WTC11 (cell line): ENCODE measurements around the gene MAEA. TPM values are rescaled to one million over a fixed set of nuclear protein-coding genes. Genes with fewer than 3 reads are reported as not detected.

Experiments
- ATAC-seq: fragments of 200-7000 bp; cut with Tn5 transposase; 2 replicates; pipeline ENCODE4 v1.10.0; 2021; ENCODE audit warnings: mild to moderate bottlenecking, moderate library complexity
- CTCF ChIA-PET: fragments of 300-600 bp; sonication (Branson Sonifier 250); formaldehyde crosslinking; loops from one replicate; lab custom pipeline; 2021; ENCODE audit warnings: antibody characterized with exemption; lab: Charles Lee
- POLR2A ChIA-PET: fragments of 350-600 bp; sonication (Branson Sonifier 250); formaldehyde crosslinking; loops from one replicate; lab custom pipeline; 2021; ENCODE audit warnings: antibody characterized with exemption; lab: Charles Lee
- DNase-seq: peaks from one replicate; pipeline ENCODE4 v3.0.0; 2021; ENCODE audit warnings: low spot score
- H3K27ac Mint-ChIP-seq: 2 replicates; pipeline ENCODE4 v1.8.0; 2021; ENCODE audit warnings: mixed read lengths
- H3K27me3 Mint-ChIP-seq: 2 replicates; pipeline ENCODE4 v1.8.0; 2021; ENCODE audit warnings: low read depth, mild to moderate bottlenecking, moderate library complexity, mixed read lengths
- H3K36me3 Mint-ChIP-seq: 2 replicates; pipeline ENCODE4 v1.8.0; 2021; ENCODE audit warnings: mixed read lengths
- H3K4me1 Mint-ChIP-seq: 2 replicates; pipeline ENCODE4 v1.8.0; 2022; ENCODE audit warnings: mixed read lengths
- H3K4me3 Mint-ChIP-seq: 2 replicates; pipeline ENCODE4 v1.8.0; 2021; ENCODE audit warnings: mild to moderate bottlenecking, moderate library complexity, mixed read lengths
- H3K9me3 Mint-ChIP-seq: 2 replicates; pipeline ENCODE4 v1.8.0; 2021; ENCODE audit warnings: mixed read lengths
- CBFB ChIP-seq: sonication (generic); formaldehyde crosslinking; IDR thresholded peaks from 2 replicates; pipeline ENCODE4 v1.8.1; 2022; ENCODE audit warnings: mild to moderate bottlenecking, low read depth, missing genetic modification reagents
- CREB1 ChIP-seq: sonication (generic); formaldehyde crosslinking; IDR thresholded peaks from 2 replicates; pipeline ENCODE4 v1.8.0; 2023; ENCODE audit warnings: mild to moderate bottlenecking, missing genetic modification reagents
- FOXK1 ChIP-seq: sonication (generic); formaldehyde crosslinking; IDR thresholded peaks from 2 replicates; pipeline ENCODE4 v1.8.0; 2022; ENCODE audit warnings: mild to moderate bottlenecking, moderate library complexity, missing genetic modification reagents
- GABPB1 ChIP-seq: sonication (generic); formaldehyde crosslinking; IDR thresholded peaks from 2 replicates; pipeline ENCODE4 v1.8.1; 2023; ENCODE audit warnings: mild to moderate bottlenecking, missing genetic modification reagents
- GRHL2 ChIP-seq: fragments of 250-450 bp; sonication (Bioruptor Pico); IDR thresholded peaks from 2 replicates; pipeline ENCODE4 v1.8.0; 2022; ENCODE audit warnings: mild to moderate bottlenecking, moderate library complexity; ENCODE audit not compliant: insufficient replicate concordance, severe bottlenecking
- GTF2I ChIP-seq: fragments of 250-450 bp; sonication (Bioruptor Pico); conservative IDR thresholded peaks from 2 replicates; pipeline ENCODE4 v1.4.0; 2021; ENCODE audit warnings: mild to moderate bottlenecking
- HMGA2 ChIP-seq: fragments of 250-450 bp; sonication (Bioruptor Pico); IDR thresholded peaks from 2 replicates; pipeline ENCODE4 v1.4.0; 2021; ENCODE audit warnings: mild to moderate bottlenecking, moderate library complexity
- JUN ChIP-seq: sonication (generic); formaldehyde crosslinking; IDR thresholded peaks from 2 replicates; pipeline ENCODE4 v1.8.0; 2023; ENCODE audit warnings: mild to moderate bottlenecking, missing genetic modification reagents
- MYBL2 ChIP-seq: sonication (generic); formaldehyde crosslinking; IDR thresholded peaks from 2 replicates; pipeline ENCODE4 v1.8.1; 2023; ENCODE audit warnings: mild to moderate bottlenecking, moderate library complexity, missing genetic modification reagents
- NFE2L1 ChIP-seq: sonication (generic); formaldehyde crosslinking; IDR thresholded peaks from 2 replicates; pipeline ENCODE4 v1.8.1; 2023; ENCODE audit warnings: missing genetic modification reagents
- NR2C2 ChIP-seq: sonication (generic); formaldehyde crosslinking; IDR thresholded peaks from 2 replicates; pipeline ENCODE4 v1.8.0; 2022; ENCODE audit warnings: mild to moderate bottlenecking, missing genetic modification reagents
- NR3C1 ChIP-seq: sonication (generic); formaldehyde crosslinking; conservative IDR thresholded peaks from 2 replicates; pipeline ENCODE4 v1.8.1; 2023; ENCODE audit warnings: low read depth, mild to moderate bottlenecking, missing genetic modification reagents
- SOX15 ChIP-seq: fragments of 250-450 bp; sonication (Bioruptor Pico); IDR thresholded peaks from 2 replicates; pipeline ENCODE4 v1.9.0; 2021; ENCODE audit warnings: mild to moderate bottlenecking
- SP1 ChIP-seq: sonication (generic); formaldehyde crosslinking; conservative IDR thresholded peaks from 2 replicates; pipeline ENCODE4 v1.8.1; 2022; ENCODE audit warnings: missing genetic modification reagents
- ZBTB21 ChIP-seq: sonication (generic); formaldehyde crosslinking; IDR thresholded peaks from 2 replicates; pipeline ENCODE4 v1.8.1; 2023; ENCODE audit warnings: mild to moderate bottlenecking, missing genetic modification reagents, borderline replicate concordance
- ZNF263 ChIP-seq: sonication (generic); formaldehyde crosslinking; IDR thresholded peaks from 2 replicates; pipeline ENCODE4 v1.8.1; 2022; ENCODE audit warnings: low read depth, mild to moderate bottlenecking, moderate library complexity, missing genetic modification reagents
- ZNF416 ChIP-seq: fragments of 250-450 bp; sonication (Bioruptor Pico); IDR thresholded peaks from 2 replicates; pipeline ENCODE4 v1.9.0; 2021; ENCODE audit warnings: mild to moderate bottlenecking, inconsistent platforms
- total RNA-seq: library from RNA; stranded (reverse); gene quantifications from 3 replicates; pipeline ENCODE4 v1.2.3, GENCODE V29; 2021
- TF ChIP-seq, protein P1 (sequence below): sonication (generic); formaldehyde crosslinking; IDR thresholded peaks from 2 replicates; pipeline ENCODE4 v1.8.1; 2023; ENCODE audit warnings: mild to moderate bottlenecking, missing genetic modification reagents, borderline replicate concordance
- TF ChIP-seq, protein P2 (sequence below): sonication (generic); formaldehyde crosslinking; IDR thresholded peaks from 2 replicates; pipeline ENCODE4 v1.8.0; 2022; ENCODE audit warnings: mild to moderate bottlenecking, missing genetic modification reagents
- TF ChIP-seq, protein P3 (sequence below): fragments of 200-600 bp; IDR thresholded peaks from 2 replicates; pipeline ENCODE4 v1.8.0; 2022; ENCODE audit warnings: antibody characterized with exemption
- TF ChIP-seq, protein P4 (sequence below): fragments of 250-450 bp; sonication (Bioruptor Pico); IDR thresholded peaks from 2 replicates; pipeline ENCODE4 v2.1.2; 2022; ENCODE audit warnings: mild to moderate bottlenecking, moderate library complexity
- TF ChIP-seq, protein P5 (sequence below): sonication (generic); formaldehyde crosslinking; IDR thresholded peaks from 2 replicates; pipeline ENCODE4 v1.8.1; 2023; ENCODE audit warnings: mild to moderate bottlenecking, moderate library complexity, missing genetic modification reagents
- TF ChIP-seq, protein P6 (sequence below): sonication (generic); formaldehyde crosslinking; IDR thresholded peaks from 2 replicates; pipeline ENCODE4 v1.8.1; 2023; ENCODE audit warnings: mild to moderate bottlenecking, missing genetic modification reagents, moderate library complexity
- TF ChIP-seq, protein P7 (sequence below): sonication (generic); formaldehyde crosslinking; IDR thresholded peaks from 2 replicates; pipeline ENCODE4 v1.8.0; 2022; ENCODE audit warnings: mild to moderate bottlenecking, missing genetic modification reagents

Gene MAEA
- total RNA-seq, 1 experiment from 2014 or later = 86.9 TPM

DNA sequence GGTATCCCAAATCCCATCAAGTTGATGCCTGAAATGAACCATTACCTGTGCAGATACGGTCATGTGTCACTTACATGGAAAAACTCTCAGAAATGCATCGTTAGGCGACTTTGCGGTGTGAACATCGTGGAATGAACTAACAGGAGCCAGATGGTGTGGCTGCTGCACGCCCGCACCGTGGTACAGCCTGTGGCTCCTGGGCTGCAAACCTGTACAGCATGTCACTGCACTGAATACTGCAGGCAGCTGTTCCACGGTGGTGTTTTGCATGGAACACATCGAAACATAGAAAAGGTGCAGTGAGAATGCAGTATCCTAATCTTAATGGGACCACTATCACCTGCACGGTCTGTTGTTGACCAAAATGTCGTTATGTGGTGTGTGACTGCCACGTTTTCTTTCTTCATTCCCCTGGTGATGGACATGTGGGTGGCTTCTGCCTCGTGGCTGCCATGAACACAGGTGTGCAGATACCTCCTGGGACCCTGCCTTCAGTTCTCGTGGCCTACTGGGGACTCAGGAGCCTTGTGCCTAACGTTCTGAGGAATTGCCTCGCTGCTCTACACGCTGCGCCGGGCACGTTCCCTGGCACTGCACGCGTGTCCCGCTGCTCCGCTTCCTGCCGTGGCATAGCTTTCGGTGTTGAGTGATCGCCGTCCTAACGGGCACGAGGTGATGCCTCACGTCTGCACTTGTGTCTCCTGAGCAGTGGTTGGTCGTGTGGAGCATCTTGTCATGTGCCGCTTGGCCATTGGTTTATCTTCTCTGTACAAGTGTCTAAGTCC, 18.5 kb downstream of the MAEA start (continued):
- TF ChIP-seq SOX15 = no peak
- no peak for TF ChIP-seq NFE2L1
- no peak for TF ChIP-seq CREB1 (CRISPR knock-in tag)
- TF ChIP-seq, protein P1, sequence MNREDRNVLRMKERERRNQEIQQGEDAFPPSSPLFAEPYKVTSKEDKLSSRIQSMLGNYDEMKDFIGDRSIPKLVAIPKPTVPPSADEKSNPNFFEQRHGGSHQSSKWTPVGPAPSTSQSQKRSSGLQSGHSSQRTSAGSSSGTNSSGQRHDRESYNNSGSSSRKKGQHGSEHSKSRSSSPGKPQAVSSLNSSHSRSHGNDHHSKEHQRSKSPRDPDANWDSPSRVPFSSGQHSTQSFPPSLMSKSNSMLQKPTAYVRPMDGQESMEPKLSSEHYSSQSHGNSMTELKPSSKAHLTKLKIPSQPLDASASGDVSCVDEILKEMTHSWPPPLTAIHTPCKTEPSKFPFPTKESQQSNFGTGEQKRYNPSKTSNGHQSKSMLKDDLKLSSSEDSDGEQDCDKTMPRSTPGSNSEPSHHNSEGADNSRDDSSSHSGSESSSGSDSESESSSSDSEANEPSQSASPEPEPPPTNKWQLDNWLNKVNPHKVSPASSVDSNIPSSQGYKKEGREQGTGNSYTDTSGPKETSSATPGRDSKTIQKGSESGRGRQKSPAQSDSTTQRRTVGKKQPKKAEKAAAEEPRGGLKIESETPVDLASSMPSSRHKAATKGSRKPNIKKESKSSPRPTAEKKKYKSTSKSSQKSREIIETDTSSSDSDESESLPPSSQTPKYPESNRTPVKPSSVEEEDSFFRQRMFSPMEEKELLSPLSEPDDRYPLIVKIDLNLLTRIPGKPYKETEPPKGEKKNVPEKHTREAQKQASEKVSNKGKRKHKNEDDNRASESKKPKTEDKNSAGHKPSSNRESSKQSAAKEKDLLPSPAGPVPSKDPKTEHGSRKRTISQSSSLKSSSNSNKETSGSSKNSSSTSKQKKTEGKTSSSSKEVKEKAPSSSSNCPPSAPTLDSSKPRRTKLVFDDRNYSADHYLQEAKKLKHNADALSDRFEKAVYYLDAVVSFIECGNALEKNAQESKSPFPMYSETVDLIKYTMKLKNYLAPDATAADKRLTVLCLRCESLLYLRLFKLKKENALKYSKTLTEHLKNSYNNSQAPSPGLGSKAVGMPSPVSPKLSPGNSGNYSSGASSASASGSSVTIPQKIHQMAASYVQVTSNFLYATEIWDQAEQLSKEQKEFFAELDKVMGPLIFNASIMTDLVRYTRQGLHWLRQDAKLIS (CRISPR knock-in tag) = no peak
- TF ChIP-seq JUN = no peak
- TF ChIP-seq HMGA2 = no peak
- TF ChIP-seq MYBL2 (CRISPR knock-in tag) = no peak

DNA sequence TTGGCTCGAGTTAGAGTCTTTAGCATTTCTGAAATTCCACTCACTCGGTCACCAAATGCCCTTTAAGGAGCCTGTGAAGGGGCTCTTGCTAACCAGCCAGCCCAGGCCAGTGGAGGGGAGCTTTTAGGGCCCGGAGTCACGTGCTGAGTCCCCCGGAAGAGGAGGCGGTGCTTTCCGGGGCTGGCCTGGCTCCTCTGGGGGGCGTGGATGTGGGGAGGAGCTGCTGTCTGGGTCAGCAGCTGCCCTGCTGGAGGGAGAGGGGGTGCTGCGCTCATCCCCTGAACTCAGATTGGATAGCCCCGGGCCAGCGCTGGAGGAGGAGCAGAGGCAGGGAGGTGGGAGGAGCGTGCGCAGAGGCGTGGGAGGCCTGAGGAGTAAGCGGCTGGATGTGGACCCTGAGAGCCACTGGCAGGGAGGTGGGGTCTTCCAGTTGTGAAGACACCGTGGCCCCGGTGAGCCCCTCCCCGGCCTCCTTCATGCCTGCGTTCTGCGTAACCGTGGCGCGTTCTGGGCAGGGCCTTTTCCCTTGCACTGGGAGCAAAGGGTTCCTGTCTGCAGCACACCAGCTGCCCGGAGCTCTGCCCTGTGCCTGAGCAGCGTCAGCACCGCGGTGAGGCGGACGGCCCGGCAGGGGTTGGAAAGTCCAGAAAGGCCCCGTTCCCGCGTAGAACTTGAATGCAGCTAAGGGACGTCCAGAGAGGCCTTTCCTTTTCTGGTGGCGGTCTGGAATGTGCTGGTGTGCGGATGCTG, 19.7 kb downstream of the MAEA start:
- POLR2A ChIA-PET = interaction anchor here (0.6 to 1.9 kb wide), 5 partner anchors 9 to 543 kb away, joined by 3 to 13 read pairs (median 3); partner anchors contain the start of genes MAEA and UVSSA
- peak overlapping the region; percentile 99 for H3K27ac Mint-ChIP-seq
- peaks cover 27% of the 10 kb centered on the region for H3K36me3 Mint-ChIP-seq
- ATAC-seq = peak; percentile 99
- H3K4me3 Mint-ChIP-seq = peak overlapping the region; percentile 53
- peaks cover 3% of the 10 kb centered on the region; the same call in 1 of the 2 replicates for H3K9me3 Mint-ChIP-seq
- peak; percentile 95 for DNase-seq
- CTCF ChIA-PET = interaction anchor here (0.5 to 1.7 kb wide), 11 partner anchors 9 to 953 kb away, joined by 3 to 22 read pairs (median 6); partner anchors contain the start of gene UVSSA
- H3K4me1 Mint-ChIP-seq = peaks cover 30% of the 10 kb centered on the region
- TF ChIP-seq, protein P2, sequence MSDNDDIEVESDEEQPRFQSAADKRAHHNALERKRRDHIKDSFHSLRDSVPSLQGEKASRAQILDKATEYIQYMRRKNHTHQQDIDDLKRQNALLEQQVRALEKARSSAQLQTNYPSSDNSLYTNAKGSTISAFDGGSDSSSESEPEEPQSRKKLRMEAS (CRISPR knock-in tag) = peak; percentile 59; the same call in 1 of the 2 replicates
- TF ChIP-seq, protein P3, sequence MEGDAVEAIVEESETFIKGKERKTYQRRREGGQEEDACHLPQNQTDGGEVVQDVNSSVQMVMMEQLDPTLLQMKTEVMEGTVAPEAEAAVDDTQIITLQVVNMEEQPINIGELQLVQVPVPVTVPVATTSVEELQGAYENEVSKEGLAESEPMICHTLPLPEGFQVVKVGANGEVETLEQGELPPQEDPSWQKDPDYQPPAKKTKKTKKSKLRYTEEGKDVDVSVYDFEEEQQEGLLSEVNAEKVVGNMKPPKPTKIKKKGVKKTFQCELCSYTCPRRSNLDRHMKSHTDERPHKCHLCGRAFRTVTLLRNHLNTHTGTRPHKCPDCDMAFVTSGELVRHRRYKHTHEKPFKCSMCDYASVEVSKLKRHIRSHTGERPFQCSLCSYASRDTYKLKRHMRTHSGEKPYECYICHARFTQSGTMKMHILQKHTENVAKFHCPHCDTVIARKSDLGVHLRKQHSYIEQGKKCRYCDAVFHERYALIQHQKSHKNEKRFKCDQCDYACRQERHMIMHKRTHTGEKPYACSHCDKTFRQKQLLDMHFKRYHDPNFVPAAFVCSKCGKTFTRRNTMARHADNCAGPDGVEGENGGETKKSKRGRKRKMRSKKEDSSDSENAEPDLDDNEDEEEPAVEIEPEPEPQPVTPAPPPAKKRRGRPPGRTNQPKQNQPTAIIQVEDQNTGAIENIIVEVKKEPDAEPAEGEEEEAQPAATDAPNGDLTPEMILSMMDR = no peak
- no peak for TF ChIP-seq NR3C1 (CRISPR knock-in tag)
- no peak for TF ChIP-seq GTF2I (CRISPR knock-in tag)
- no peak for TF ChIP-seq NR2C2 (CRISPR knock-in tag)
- peak; percentile 70; the same call in 1 of the 2 replicates for TF ChIP-seq ZNF263 (CRISPR knock-in tag)
- TF ChIP-seq, protein P4, sequence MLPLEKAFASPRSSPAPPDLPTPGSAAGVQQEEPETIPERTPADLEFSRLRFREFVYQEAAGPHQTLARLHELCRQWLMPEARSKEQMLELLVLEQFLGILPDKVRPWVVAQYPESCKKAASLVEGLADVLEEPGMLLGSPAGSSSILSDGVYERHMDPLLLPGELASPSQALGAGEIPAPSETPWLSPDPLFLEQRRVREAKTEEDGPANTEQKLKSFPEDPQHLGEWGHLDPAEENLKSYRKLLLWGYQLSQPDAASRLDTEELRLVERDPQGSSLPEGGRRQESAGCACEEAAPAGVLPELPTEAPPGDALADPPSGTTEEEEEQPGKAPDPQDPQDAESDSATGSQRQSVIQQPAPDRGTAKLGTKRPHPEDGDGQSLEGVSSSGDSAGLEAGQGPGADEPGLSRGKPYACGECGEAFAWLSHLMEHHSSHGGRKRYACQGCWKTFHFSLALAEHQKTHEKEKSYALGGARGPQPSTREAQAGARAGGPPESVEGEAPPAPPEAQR (CRISPR knock-in tag) = no peak
- TF ChIP-seq ZBTB21 (CRISPR knock-in tag) = 0 out of 2 replicates have a peak, but pooled peaks have one; percentile 43
- TF ChIP-seq GABPB1 (CRISPR knock-in tag) = 0 out of 2 replicates have a peak, but pooled peaks have one; percentile 38
- TF ChIP-seq, protein P5, sequence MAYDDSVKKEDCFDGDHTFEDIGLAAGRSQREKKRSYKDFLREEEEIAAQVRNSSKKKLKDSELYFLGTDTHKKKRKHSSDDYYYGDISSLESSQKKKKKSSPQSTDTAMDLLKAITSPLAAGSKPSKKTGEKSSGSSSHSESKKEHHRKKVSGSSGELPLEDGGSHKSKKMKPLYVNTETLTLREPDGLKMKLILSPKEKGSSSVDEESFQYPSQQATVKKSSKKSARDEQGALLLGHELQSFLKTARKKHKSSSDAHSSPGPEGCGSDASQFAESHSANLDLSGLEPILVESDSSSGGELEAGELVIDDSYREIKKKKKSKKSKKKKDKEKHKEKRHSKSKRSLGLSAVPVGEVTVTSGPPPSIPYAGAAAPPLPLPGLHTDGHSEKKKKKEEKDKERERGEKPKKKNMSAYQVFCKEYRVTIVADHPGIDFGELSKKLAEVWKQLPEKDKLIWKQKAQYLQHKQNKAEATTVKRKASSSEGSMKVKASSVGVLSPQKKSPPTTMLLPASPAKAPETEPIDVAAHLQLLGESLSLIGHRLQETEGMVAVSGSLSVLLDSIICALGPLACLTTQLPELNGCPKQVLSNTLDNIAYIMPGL (CRISPR knock-in tag) = 0 out of 2 replicates have a peak, but pooled peaks have one; percentile 33
- TF ChIP-seq FOXK1 = no peak
- TF ChIP-seq, protein P6, sequence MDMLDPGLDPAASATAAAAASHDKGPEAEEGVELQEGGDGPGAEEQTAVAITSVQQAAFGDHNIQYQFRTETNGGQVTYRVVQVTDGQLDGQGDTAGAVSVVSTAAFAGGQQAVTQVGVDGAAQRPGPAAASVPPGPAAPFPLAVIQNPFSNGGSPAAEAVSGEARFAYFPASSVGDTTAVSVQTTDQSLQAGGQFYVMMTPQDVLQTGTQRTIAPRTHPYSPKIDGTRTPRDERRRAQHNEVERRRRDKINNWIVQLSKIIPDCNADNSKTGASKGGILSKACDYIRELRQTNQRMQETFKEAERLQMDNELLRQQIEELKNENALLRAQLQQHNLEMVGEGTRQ = peak; percentile 97
- no peak for TF ChIP-seq GRHL2
- peak; percentile 71 for TF ChIP-seq SP1 (CRISPR knock-in tag)
- TF ChIP-seq CBFB (CRISPR knock-in tag) = no peak
- TF ChIP-seq, protein P7, sequence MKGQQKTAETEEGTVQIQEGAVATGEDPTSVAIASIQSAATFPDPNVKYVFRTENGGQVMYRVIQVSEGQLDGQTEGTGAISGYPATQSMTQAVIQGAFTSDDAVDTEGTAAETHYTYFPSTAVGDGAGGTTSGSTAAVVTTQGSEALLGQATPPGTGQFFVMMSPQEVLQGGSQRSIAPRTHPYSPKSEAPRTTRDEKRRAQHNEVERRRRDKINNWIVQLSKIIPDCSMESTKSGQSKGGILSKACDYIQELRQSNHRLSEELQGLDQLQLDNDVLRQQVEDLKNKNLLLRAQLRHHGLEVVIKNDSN (CRISPR knock-in tag) = peak; percentile 97
- TF ChIP-seq ZNF416 (CRISPR knock-in tag) = 0 out of 2 replicates have a peak, but pooled peaks have one; percentile 13
- no peaks in the 10 kb centered on the region for H3K27me3 Mint-ChIP-seq
